Endothelial cell of umbilical vein (primary cell): ENCODE measurements around the gene ZBED4. TPM values are rescaled to one million over a fixed set of nuclear protein-coding genes. Genes with fewer than 3 reads are reported as not detected.
A peak's percentile ranks its signal among the peaks of the same experiment; 100 is the strongest.

Experiments
- BruUV-seq: library from RNA; stranded (reverse); fragments of 400-500 nt; replicated peaks from 2 replicates; lab custom pipeline; 2021; lab: Mats Ljungman, UMichigan
- CTCF ChIA-PET: fragments of 300-600, 350-600 bp; sonication (Branson Sonifier 250); formaldehyde crosslinking; loops from one replicate; lab custom pipeline; 2021; ENCODE audit warnings: antibody characterized with exemption, inconsistent platforms; lab: Charles Lee
- POLR2A ChIA-PET: fragments of 300-600, 350-600 bp; sonication (Branson Sonifier 250); formaldehyde crosslinking; loops from one replicate; lab custom pipeline; 2021; ENCODE audit warnings: antibody characterized with exemption, inconsistent platforms; lab: Charles Lee
- DNase-seq: peaks from one replicate; pipeline ENCODE4 v3.0.0-alpha.2; 2011; ENCODE audit warnings: low read depth, low spot score
- FAIRE-seq: peaks from 2 replicates; lab custom pipeline; 2011; peaks lifted over from hg19 to GRCh38; lab: Jason Lieb, UNC
- H2AFZ ChIP-seq: 2 replicates; pipeline ENCODE4 v1.6.0; 2012; ENCODE audit warnings: low read depth, low read length, control low read depth, inconsistent platforms
- H3K27ac ChIP-seq: 2 replicates; pipeline ENCODE4 v1.5.1; 2011; ENCODE audit warnings: low read depth, mild to moderate bottlenecking, control low read depth, low read length, moderate library complexity; ENCODE audit not compliant: insufficient read depth
- H3K27me3 ChIP-seq, 2 experiments: 2 replicates each; pipeline versions ENCODE4 v1.6.0 to v1.6.1; 2011; ENCODE audit warnings: low read length in 2 of 2, mixed read lengths in 1 of 2; ENCODE audit not compliant: control insufficient read depth in 2 of 2, insufficient read depth in 2 of 2
- H3K36me3 ChIP-seq, 2 experiments: 2 replicates in 1 of 2; 3 replicates in 1 of 2; pipeline ENCODE4 v1.5.1; 2011; ENCODE audit warnings: low read length in 2 of 2, mild to moderate bottlenecking in 1 of 2, moderate library complexity in 1 of 2; ENCODE audit not compliant: control insufficient read depth in 2 of 2, insufficient read depth in 2 of 2; ENCODE audit errors: extremely low read depth in 1 of 2
- H3K4me1 ChIP-seq: 3 replicates; pipeline ENCODE4 v1.5.1; 2011; ENCODE audit warnings: mild to moderate bottlenecking, low read length; ENCODE audit not compliant: control insufficient read depth, insufficient read depth; ENCODE audit errors: extremely low read depth
- H3K4me2 ChIP-seq: 2 replicates; pipeline ENCODE4 v1.6.1; 2011; ENCODE audit warnings: low read length, control low read depth, mixed read lengths; ENCODE audit not compliant: insufficient read depth
- H3K4me3 ChIP-seq, 3 experiments: fragments of 200-600 bp in 1 of 3; sonication (generic), shearing (Covaris generic) in 1 of 3; replicated peaks in 1 of 3; 2 replicates each; pipeline ENCODE4 v1.5.1; 2011 to 2016; ENCODE audit warnings: control low read depth in 3 of 3, low read length in 3 of 3, mild to moderate bottlenecking in 2 of 3, inconsistent platforms in 1 of 3, low read depth in 1 of 3, moderate library complexity in 1 of 3; ENCODE audit not compliant: insufficient read depth in 1 of 3
- H3K79me2 ChIP-seq: 2 replicates; pipeline ENCODE4 v1.6.0; 2012; ENCODE audit warnings: low read length, inconsistent platforms; ENCODE audit not compliant: control insufficient read depth, insufficient read depth
- H3K9ac ChIP-seq: replicated peaks from 2 replicates; pipeline ENCODE3; 2011; ENCODE audit warnings: low read length, control low read depth; ENCODE audit not compliant: insufficient read depth; ENCODE audit errors: extremely low read depth
- H3K9me1 ChIP-seq: replicated peaks from 3 replicates; pipeline ENCODE4 v1.6.0; 2011; ENCODE audit warnings: mild to moderate bottlenecking, low read length; ENCODE audit not compliant: control insufficient read depth, insufficient read depth; ENCODE audit errors: extremely low read depth
- H3K9me3 ChIP-seq: replicated peaks from 2 replicates; pipeline ENCODE4 v1.5.1; 2012; ENCODE audit warnings: low read length, inconsistent platforms; ENCODE audit not compliant: control insufficient read depth, insufficient read depth
- H4K20me1 ChIP-seq: replicated peaks from 2 replicates; pipeline ENCODE3; 2011; ENCODE audit warnings: mild to moderate bottlenecking, low read length; ENCODE audit not compliant: control insufficient read depth, insufficient read depth; ENCODE audit errors: extremely low read depth
- EZH2 ChIP-seq: IDR thresholded peaks from 2 replicates; pipeline ENCODE4 v1.6.1; 2012; ENCODE audit warnings: borderline replicate concordance, low read depth, mild to moderate bottlenecking, moderate library complexity, low read length, inconsistent platforms; ENCODE audit not compliant: severe bottlenecking
- FOS ChIP-seq: IDR thresholded peaks from 2 replicates; pipeline ENCODE4 v1.6.1; 2011; ENCODE audit warnings: mild to moderate bottlenecking, low read length, moderate library complexity, borderline replicate concordance; ENCODE audit not compliant: insufficient read depth
- GATA2 ChIP-seq: IDR thresholded peaks from 2 replicates; pipeline ENCODE4 v1.7.0; 2011; ENCODE audit warnings: low read depth, mild to moderate bottlenecking, moderate library complexity, mixed read lengths, low read length; ENCODE audit not compliant: insufficient read length, insufficient read depth
- JUN ChIP-seq: IDR thresholded peaks from 2 replicates; pipeline ENCODE4 v1.6.1; 2011; ENCODE audit warnings: borderline replicate concordance, low read depth; ENCODE audit not compliant: insufficient read length, insufficient read depth
- MYC ChIP-seq: IDR thresholded peaks from one replicate; pipeline ENCODE4 v1.6.1; 2011; ENCODE audit warnings: mild to moderate bottlenecking, low read depth, low read length
- POLR2A ChIP-seq: IDR thresholded peaks from 2 replicates; pipeline ENCODE4 v1.6.1; 2012; ENCODE audit warnings: low read depth, mild to moderate bottlenecking, control low read depth, low read length
- POLR2AphosphoS5 ChIP-seq: IDR thresholded peaks from 2 replicates; pipeline ENCODE4 v1.6.1; 2012; ENCODE audit warnings: low read depth, mild to moderate bottlenecking, control low read depth, low read length, moderate library complexity; ENCODE audit not compliant: insufficient read depth
- dilution Hi-C: fragments of 300-500 bp; cut with MboI; formaldehyde crosslinking; loops from one replicate; pipeline ENCODE4 v1.15.0; 2019; ENCODE audit warnings: low sequenced_read_pairs; ENCODE audit not compliant: extremely low pct_ligation_motif_present
- intact Hi-C: fragments of 100-400 bp; cut with micrococcal nuclease; formaldehyde crosslinking; loops from one replicate; pipeline ENCODE4 v1.10.0; 2022
- polyA plus RNA-seq, 4 experiments: library from polyadenylated mRNA; depleted of rRNA in 3 of 4; stranded (reverse) in 3 of 4; unstranded in 1 of 4; fragments of >200 nt; gene quantifications; 2 replicates each; pipeline versions ENCODE4 v1.2.1 to v1.2.3, GENCODE V29; 2011 to 2012; ENCODE audit warnings: missing spikeins in 1 of 4
- total RNA-seq: library from RNA; stranded (reverse); gene quantifications from 2 replicates; pipeline ENCODE4 v1.2.3, GENCODE V29; 2021
- TF ChIP-seq, protein P1 (sequence below), 2 donors: IDR thresholded peaks; 1 replicate in 1 of 2; 2 replicates in 1 of 2; pipeline ENCODE4 v1.5.1; 2011; ENCODE audit warnings: low read length in 2 of 2, mild to moderate bottlenecking in 2 of 2, moderate library complexity in 2 of 2, control low read depth in 1 of 2, inconsistent platforms in 1 of 2, low read depth in 1 of 2; ENCODE audit not compliant: insufficient read depth in 1 of 2; ENCODE audit errors: extremely low read depth in 1 of 2
- TF ChIP-seq, protein P2 (sequence below): IDR thresholded peaks from 2 replicates; pipeline ENCODE4 v1.6.1; 2011; ENCODE audit not compliant: insufficient read depth, insufficient read length

Gene ZBED4
- total and polyA plus RNA-seq, 2 donors (not counting 3 experiments of a cell fraction or from before 2014, with no cell fraction given), result 8.6 to 18.2 TPM

DNA sequence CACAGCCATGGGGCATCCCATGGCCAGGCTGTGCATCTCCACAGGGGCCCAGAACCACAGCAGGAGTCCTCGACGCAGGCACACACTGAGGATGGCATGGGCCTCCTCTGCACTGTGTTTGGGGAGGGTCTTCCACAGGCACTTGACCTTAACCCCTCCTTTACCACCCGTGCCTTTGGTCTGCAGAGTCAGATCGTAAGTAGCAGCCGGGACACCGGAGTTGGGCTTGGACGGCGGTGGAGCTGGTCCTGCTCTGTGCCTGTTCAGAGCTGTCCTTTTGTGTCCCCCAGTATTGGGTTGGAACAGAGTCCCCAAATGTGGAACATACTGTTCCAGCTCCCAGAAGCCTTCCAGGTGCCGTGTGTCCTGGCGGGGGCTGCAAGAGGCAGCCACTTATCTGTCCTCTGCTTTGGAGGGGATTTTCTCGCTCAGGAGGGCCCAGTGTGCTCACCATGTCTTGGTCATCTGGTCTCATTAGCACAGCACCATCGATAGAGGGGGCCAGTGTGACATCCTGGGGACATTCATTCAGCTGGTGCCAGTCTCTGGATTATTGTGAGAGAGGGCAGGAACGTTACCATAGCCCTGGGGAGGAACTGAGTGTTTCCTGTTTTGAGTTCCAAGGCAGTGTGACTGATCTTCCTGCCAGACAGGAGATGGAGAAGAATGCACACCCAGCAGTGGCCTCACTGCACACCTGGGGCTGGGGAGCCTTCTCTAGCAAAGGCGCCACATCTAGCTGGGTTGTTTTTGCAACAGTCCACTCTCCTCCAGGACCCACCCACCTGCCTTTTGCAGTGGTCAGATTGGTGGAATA lies 77.2 kb downstream of the ZBED4 start:
- DNase-seq (peak; percentile 96), FAIRE-seq (peak; percentile 100)
- Histone ChIP-seq H3K27me3 (no peaks in the 10 kb centered on the region), H3K36me3 (no peaks in the 10 kb centered on the region), H3K9ac (no peak overlapping the region), H3K9me1 (no peaks in the 10 kb centered on the region), H3K27ac (peak overlapping the region; percentile 74), H3K4me3 (no peak overlapping the region), H3K9me3 (no peaks in the 10 kb centered on the region), H3K79me2 (no peaks in the 10 kb centered on the region), H4K20me1 (no peaks in the 10 kb centered on the region), H3K4me1 (peaks cover 39% of the 10 kb centered on the region), H2AFZ (peak overlapping the region; percentile 13), H3K4me2 (peak overlapping the region; percentile 3)
- ChIA-PET CTCF (interaction anchor here (0.6 to 2.7 kb wide), 28 partner anchors 9 to 430 kb away, joined by 3 to 174 read pairs (median 5); partner anchors contain the start of genes ALG12, CRELD2, IL17REL and PANX2), POLR2A (interaction anchor here (1.4 to 1.5 kb wide), 2 partner anchors 32 to 100 kb away, joined by 6 to 10 read pairs; no protein-coding TSS in a partner anchor)
- no TSS peak for BruUV-seq
- intact Hi-C loops, result loop anchor here (1.0 kb wide), 6 partner anchors 31 to 278 kb away; no protein-coding TSS in a partner anchor
- no peak for TF ChIP-seq MYC
- peak; percentile 43 for TF ChIP-seq JUN
- TF ChIP-seq GATA2, result no peak
- TF ChIP-seq POLR2AphosphoS5, result peak; percentile 81
- TF ChIP-seq EZH2, result no peak
- TF ChIP-seq, protein P1, sequence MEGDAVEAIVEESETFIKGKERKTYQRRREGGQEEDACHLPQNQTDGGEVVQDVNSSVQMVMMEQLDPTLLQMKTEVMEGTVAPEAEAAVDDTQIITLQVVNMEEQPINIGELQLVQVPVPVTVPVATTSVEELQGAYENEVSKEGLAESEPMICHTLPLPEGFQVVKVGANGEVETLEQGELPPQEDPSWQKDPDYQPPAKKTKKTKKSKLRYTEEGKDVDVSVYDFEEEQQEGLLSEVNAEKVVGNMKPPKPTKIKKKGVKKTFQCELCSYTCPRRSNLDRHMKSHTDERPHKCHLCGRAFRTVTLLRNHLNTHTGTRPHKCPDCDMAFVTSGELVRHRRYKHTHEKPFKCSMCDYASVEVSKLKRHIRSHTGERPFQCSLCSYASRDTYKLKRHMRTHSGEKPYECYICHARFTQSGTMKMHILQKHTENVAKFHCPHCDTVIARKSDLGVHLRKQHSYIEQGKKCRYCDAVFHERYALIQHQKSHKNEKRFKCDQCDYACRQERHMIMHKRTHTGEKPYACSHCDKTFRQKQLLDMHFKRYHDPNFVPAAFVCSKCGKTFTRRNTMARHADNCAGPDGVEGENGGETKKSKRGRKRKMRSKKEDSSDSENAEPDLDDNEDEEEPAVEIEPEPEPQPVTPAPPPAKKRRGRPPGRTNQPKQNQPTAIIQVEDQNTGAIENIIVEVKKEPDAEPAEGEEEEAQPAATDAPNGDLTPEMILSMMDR (IDR thresholded peaks at IDR 0.05; ENCODE audit: extremely low read depth in 1 of 2, insufficient read depth in 1 of 2, low read depth in 1 of 2, low read length in 2 of 2), result peak; percentile 66 to 75
- TF ChIP-seq, protein P2, sequence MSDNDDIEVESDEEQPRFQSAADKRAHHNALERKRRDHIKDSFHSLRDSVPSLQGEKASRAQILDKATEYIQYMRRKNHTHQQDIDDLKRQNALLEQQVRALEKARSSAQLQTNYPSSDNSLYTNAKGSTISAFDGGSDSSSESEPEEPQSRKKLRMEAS, result peak; percentile 3
- peak; percentile 57 for TF ChIP-seq POLR2A
- TF ChIP-seq FOS, result peak; percentile 40
- dilution Hi-C loops, result no loop called here
